ENCODE data around the gene PHACTR1. TPM values are rescaled to one million over a fixed set of nuclear protein-coding genes. Genes with fewer than 3 reads are reported as not detected.

The PHACTR1 gene
- total RNA-seq, 2 experiments from 2014 or later, result 0.11 TPM; not detected in 1

- H3K27me3 Mint-ChIP-seq, result peaks cover 21% of the 10 kb centered on the region
- ChIA-PET CTCF (no interaction called here), POLR2A (no interaction called here)
- H3K36me3 Mint-ChIP-seq (ENCODE audit: low read depth), result no peaks in the 10 kb centered on the region
- DNase-seq (no peak), ATAC-seq (no peak)
- intact Hi-C loops (cut with micrococcal nuclease), result no loop called here
- no peaks in the 10 kb centered on the region for H3K9me3 Mint-ChIP-seq
- no peaks in the 10 kb centered on the region for H3K4me1 Mint-ChIP-seq (ENCODE audit: low read depth)
- no peak overlapping the region for H3K4me3 Mint-ChIP-seq
- TF ChIP-seq CTCF (IDR thresholded peaks at IDR 0.05), result no peak
- H3K27ac Mint-ChIP-seq, result no peak overlapping the region
Measured at GRCh38 chr6:13038315-13038714, 321.7 kb downstream of the PHACTR1 start.

GRCh38 chr6:13038741-13039190, 322.2 kb downstream of the PHACTR1 start:
- no peak for TF ChIP-seq CTCF (IDR thresholded peaks at IDR 0.05)
- no peak for DNase-seq
- H3K4me1 Mint-ChIP-seq (ENCODE audit: low read depth), result no peaks in the 10 kb centered on the region
- no peaks in the 10 kb centered on the region for H3K9me3 Mint-ChIP-seq
- ATAC-seq, result no peak
- no peaks in the 10 kb centered on the region for H3K36me3 Mint-ChIP-seq (ENCODE audit: low read depth)
- no peak overlapping the region for H3K4me3 Mint-ChIP-seq
- CTCF ChIA-PET, result no interaction called here
- H3K27me3 Mint-ChIP-seq, result peaks cover 21% of the 10 kb centered on the region
- no peak overlapping the region for H3K27ac Mint-ChIP-seq
- intact Hi-C loops (cut with micrococcal nuclease), result no loop called here
- POLR2A ChIA-PET, result no interaction called here

- ChIA-PET POLR2A (no interaction called here), CTCF (no interaction called here)
- TF ChIP-seq CTCF (IDR thresholded peaks at IDR 0.05), result no peak
- H3K4me1 Mint-ChIP-seq (ENCODE audit: low read depth), result no peaks in the 10 kb centered on the region
- ATAC-seq (no peak), DNase-seq (no peak)
- H3K9me3 Mint-ChIP-seq, result no peaks in the 10 kb centered on the region
- intact Hi-C loops (cut with micrococcal nuclease), result no loop called here
- H3K27me3 Mint-ChIP-seq, result peaks cover 7% of the 10 kb centered on the region
- H3K36me3 Mint-ChIP-seq (ENCODE audit: low read depth), result no peaks in the 10 kb centered on the region
- H3K4me3 Mint-ChIP-seq, result no peak overlapping the region
- no peak overlapping the region for H3K27ac Mint-ChIP-seq
Measured at GRCh38 chr6:13044390-13044789, 327.8 kb downstream of the PHACTR1 start.

- no peaks in the 10 kb centered on the region for H3K4me1 Mint-ChIP-seq (ENCODE audit: low read depth)
- DNase-seq (no peak), ATAC-seq (no peak)
- no peak overlapping the region for H3K27ac Mint-ChIP-seq
- H3K27me3 Mint-ChIP-seq, result peaks cover 7% of the 10 kb centered on the region
- intact Hi-C loops (cut with micrococcal nuclease), result no loop called here
- H3K9me3 Mint-ChIP-seq, result no peaks in the 10 kb centered on the region
- no peaks in the 10 kb centered on the region for H3K36me3 Mint-ChIP-seq (ENCODE audit: low read depth)
- CTCF ChIA-PET, result no interaction called here
- POLR2A ChIA-PET, result no interaction called here
- no peak for TF ChIP-seq CTCF (IDR thresholded peaks at IDR 0.05)
- no peak overlapping the region for H3K4me3 Mint-ChIP-seq
Measured at GRCh38 chr6:13044896-13045295, 328.3 kb downstream of the PHACTR1 start.

GRCh38 chr6:13045676-13046075, 329.1 kb downstream of the PHACTR1 start:
- no peaks in the 10 kb centered on the region for H3K36me3 Mint-ChIP-seq (ENCODE audit: low read depth)
- POLR2A ChIA-PET, result no interaction called here
- intact Hi-C loops (cut with micrococcal nuclease), result no loop called here
- no peak for TF ChIP-seq CTCF (IDR thresholded peaks at IDR 0.05)
- no peak overlapping the region for H3K27ac Mint-ChIP-seq
- CTCF ChIA-PET, result no interaction called here
- H3K4me3 Mint-ChIP-seq, result no peak overlapping the region
- H3K27me3 Mint-ChIP-seq, result peaks cover 4% of the 10 kb centered on the region
- H3K9me3 Mint-ChIP-seq, result no peaks in the 10 kb centered on the region
- H3K4me1 Mint-ChIP-seq (ENCODE audit: low read depth), result no peaks in the 10 kb centered on the region
- DNase-seq, result no peak
- no peak for ATAC-seq
